GM19240 (cell line): ENCODE results near the gene SDS.

Experiments
- DNase-seq: peaks from one replicate; pipeline ENCODE4 v3.0.0; 2011; ENCODE audit warnings: low spot score; ENCODE audit not compliant: insufficient read length

Gene SDS

DNA sequence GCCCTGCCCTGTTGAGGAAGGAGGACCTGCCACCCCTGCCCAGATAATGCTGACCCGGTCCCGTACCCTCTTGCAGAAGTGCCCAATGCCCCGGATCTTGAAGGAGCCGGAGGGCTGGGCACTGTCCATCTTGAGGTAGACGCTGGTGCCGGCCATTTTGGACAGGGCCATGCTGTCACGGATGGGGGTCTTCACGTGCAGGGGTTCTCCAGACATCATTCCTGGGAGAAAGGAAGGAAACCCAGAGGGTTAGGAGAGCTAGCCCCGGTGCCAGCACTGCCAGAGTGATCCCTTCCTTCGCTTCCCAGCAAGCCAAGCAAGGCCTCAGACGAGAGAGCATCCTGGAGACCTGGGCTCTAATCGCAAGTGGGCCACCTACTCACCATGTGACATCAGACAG is 4.2 kb downstream of the SDS start:
- no peak for DNase-seq

DNA sequence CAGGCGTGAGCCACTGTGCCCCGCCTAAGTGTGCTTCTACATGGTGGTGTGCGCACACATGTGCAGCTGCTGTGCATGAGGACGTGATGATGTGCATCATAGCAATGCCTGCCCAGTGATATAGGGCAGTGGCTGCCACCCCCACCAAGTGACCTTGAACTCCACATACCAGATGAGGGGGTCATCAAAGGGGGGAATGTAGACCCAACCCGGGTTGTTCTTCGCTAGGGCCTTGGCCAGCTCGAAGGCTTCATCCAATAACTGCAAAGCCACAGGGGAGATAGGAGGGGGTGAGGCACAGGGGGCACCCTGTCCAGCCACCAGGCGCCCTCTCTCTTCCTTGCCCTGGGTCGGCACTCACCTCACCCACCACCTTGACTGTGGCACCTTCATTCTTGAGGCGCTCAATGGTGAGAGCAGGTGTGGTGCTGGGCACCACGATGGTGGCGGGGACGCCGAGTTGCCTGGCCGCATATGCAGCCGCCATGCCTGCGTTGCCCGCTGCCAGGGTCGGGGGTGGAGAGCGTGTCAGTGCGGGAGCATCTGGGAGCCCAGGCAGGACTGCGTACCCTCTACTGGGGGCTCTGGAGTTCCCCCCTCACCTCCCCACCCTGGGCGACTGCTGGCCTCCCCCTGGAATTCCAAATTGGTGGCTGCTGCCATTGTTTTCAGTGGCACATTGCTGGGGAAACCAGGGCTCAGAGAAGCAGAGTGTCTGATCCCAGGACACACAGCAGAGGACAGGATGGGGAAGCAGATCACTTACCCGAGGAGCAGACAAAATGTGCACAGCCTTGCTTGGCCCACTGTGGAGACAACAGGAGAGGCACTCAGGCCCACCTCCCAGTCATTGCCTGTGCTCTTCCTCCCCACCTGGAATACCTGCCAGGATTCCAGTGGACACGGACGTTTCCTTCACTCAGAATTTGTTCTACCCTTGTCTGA is 5.1 kb downstream of the SDS start:
- DNase-seq, result no peak

DNA sequence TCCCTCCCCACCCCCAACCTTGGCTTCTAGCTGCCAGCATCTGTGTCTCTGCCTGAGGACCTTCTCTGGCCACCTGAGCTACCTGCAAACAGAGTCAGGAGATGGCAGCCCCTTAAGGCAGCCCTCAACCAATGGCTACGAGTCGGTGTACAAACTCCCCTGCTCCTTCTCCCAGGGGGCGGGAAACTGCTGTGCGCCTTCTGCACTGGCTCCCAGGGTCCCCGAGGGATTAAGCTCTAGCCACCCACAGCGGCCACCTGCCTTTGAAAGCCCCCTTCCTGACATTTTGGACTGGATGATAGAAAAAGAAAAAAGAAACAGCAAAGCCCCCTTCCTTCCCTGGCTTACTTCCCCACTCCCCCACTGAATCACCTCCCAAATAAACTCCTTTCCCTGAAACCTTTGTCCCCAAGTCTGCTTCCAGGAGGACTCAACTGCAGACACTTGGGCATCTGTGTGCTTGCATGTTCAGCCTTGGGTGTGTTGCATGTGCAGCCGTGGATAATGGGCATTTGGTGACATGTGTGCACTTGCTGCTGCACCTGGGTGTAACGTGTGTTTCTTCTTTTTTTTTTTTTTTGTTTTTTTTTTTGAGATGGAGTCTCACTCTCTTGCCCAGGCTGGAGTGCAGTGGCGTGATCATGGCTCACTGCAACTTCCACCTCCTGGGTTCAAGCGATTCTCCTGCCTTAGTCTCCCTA is 6.0 kb downstream of the SDS start:
- DNase-seq, result no peak

DNA sequence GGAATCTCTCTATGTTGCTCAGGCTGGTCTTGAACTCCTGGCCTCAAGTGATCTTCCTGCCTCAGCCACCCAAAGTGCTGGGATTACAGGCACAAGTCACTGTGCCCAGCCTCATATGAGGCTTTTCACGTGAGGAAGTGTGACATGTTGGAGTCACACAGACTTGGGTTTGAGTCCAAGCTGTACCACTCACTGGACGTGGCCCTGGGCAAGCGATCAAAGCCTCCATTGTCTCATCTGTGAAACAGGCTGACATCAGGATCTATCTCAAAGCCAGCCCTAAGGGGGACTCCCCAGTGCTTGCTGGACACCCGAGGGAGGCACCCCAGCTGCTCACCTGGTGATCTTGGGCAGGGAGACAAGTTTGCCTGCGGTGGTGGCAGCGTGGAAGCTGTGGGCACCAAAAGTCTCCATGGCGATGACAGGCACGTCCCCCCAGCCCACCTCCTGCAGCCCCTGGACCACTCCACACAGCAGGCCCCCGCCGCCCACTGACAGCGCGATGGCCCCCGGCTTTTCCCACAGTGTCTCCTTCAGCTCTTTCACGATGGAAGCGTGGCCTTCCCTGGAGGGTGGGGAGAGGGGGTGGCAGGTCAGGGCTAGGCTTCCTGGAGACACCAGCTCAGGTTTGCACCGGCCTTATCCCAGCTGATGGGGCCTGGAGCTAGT is 6.7 kb downstream of the SDS start:
- no peak for DNase-seq

DNA sequence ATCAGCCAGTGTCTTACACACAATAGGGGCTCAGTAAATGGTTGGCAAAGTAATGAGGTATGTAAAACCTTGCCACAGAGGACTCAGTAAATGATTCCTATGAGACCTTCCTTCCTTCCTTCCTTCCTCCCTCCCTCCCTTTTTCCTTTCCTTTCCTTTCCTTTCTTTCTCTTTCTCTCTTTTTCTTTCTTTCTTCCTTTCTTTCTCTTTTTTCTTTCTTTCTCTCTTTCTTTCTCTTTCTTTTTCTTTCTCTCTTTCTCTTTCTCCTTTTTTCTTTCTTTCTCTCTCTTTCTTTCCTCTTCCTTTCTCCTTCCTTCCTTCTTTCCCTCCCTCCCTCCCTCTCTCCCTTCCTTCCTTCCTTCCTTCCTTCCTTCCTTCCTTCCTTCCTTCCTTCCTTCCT is 7.5 kb downstream of the SDS start:
- no peak for DNase-seq

DNA sequence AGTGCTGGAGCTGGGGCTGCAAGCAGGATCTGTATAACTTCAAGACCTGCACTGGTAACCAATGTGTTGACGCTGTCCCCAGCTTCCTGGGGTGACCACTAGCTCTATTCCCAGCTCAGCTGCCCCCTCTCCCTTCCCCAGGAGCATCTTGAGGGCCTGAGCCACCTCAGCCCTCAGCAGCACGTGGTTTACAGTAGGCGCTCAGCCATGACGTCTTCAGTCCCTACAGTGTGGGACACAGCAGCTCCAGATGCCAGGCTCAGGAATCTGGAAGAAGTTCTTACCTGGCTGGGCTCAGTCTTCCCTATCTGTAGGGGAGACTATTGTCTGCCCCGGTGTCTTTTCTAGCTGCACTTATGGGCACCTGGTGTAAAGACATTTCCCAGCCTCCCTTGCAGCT is 8.6 kb downstream of the SDS start:
- DNase-seq, result no peak

DNA sequence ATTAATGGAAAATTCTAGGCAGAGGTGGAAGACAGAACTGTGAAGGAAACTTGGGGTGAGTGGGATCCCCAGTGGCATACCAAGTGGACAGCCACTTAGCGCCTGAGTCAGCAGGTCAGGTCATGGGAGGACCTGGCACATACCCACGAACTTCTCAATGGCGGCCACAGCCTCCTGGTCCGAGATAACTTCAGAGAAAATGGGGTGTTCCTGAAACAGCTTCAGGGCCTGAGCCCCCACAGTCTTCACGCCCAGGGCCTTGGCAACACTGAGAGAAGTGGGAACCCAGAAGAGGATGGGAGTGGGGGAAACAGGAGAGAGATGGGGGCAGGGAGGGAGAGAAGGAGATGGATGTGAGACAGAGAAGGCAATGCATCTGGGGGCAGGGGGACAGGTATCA is 9.9 kb downstream of the SDS start:
- DNase-seq, result no peak

DNA sequence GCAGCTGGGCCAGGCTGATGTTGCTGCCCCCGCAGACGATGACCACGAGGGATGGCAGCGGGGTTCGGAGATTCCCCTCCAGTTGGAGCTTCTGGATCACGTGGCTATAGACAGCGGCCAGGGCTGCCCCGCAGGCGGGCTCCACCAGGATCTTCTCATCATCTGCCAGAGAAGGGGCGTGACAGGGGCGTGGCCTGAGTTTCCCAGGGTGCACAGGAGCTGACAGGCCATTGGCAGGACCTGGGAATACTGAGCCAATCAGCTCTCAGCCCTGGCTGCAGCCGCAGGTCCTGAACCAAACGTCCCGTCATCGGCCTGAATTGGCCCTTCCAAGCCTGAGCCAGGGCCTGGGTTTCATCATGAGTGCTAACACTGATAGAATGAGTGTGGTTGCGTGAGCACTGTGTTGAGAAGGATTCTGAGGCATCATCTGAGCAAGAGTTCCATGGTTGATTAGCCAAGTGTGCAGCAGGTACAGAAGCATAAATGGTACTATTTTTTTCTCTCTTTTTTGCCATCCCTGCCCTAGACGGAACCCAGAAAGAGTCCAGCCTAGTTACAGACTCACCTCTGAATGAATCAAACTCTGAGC is 10.6 kb downstream of the SDS start:
- peak; percentile 33 for DNase-seq

DNA sequence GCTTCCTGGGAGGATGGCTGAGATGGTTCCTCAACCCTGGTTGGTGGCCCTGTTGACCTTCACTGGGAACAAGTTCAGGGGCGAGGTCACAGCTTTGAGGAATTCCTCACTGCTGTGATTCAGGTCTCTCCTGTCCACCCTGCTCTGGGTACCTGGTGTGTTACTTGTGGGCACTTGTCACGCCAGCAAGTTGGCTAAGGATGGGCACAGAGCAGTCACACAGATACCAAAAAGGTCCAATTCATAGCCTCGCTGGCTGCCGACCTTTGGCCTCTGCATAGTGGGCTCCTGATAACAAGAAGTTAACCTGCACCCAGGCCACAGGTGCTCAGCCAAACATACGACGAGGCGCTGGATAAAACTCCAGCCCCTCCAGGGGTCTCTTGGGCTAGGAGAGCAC is 11.2 kb downstream of the SDS start:
- no peak for DNase-seq

DNA sequence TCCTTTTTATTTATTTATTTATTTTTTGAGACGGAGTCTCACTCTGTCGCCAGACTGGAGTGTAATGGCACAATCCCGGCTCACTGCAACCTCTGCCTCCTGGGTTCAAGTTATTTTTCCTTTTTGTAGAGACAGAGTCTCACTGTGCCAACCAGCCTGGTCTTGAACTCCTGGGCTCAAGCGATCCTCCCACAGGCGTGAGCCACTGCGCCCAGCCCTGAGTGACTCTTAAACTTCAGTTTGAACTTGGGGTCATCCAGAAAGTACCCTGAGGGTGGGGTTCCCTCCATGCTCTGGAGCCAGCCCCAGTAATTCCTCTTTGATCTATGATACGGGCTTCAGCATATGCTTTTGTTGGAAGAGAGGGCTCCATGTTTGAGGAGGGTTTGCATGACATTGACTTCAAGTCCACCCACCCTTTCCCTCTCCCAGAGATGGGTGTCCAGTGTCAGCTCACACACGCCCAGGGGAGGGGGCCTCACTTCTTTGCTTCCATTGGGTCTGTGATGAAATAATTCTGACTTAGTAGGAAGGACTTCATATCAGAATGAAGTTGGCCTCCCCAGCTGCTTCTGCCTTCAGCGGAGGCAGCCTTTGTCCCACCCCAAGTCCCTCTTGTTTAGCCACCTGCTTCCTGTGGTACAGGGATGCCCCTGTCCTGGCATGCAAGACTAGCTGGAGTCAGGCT is 11.9 kb downstream of the SDS start:
- DNase-seq, result no peak

DNA sequence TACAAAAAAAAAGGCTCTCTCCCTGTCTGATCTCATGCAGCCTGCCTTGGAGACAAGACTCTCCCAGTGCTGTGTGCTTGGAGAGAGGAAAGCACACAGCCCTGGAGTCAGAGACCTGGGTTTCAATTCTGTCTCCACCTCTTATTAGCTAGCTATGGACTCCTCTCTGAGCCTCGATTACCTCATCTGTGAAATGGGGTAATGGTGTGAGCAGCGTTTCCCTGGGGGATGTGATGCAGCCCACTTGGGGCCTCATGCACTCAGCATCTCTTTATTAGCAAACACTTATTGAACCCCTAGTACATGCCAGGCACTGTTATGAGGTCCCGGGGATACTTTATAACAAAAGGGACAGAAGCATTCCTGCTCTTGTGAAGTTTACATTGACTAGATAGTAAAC is 12.5 kb downstream of the SDS start:
- no peak for DNase-seq

DNA sequence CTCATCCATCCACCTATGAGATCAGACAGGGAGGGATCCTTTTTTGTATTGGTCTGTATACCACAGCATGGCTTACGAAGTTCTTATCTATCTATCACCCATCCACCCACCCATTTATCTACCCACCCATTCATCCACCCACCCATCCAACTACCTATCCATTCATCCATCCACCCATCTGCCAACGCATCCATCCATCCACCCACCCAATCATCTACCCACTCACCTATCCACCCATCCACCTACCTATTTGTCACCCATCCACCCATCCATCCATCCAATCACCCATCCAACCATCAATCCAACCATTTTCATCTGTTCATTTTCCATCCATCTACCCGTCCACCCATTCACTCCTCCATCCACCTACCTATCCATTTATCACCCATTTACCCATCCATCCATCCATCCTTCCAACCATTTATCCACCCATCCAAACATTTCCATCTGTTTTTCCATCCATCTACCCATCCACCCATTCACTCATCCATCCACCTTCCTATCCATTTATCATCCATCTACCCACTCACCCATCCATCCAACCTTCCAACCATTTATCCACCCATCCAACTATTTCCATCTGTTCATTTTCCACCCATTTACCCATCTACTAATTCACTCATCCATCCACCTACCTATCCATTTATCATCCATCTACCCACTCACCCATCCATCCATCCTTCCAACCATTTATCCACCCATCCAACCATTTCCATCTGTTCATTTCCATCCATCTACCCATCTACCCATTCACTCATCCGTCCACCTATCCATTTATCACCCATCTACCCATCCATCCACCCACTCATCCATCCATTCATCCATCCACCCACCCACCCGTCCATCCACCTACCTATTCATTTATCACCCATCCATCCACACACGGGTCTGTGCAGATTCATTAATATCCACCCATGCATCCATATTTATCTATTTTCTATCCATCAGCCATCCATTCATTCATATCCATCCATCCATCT is 13.3 kb downstream of the SDS start:
- no peak for DNase-seq

DNA sequence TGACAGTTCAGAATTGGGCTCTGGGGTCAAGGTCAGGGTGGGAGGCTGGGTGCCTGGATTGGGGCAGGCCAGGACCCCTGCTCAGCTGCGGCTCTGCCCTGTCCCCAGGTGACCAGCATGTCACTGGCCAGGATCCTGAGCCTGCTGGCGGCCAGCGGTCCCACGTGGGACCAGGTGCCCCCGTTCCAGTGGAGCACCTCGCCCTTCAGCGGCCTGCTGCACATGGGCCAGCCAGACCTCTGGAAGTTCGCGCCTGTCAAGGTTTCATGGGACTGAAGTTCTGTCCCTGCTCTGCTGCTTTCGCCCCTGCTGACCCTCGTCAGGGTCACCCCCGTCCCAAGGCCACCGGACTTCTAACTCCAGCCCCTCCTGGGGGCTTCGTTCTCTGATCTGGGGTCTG is 15.3 kb downstream of the SDS start:
- DNase-seq, result no peak

DNA sequence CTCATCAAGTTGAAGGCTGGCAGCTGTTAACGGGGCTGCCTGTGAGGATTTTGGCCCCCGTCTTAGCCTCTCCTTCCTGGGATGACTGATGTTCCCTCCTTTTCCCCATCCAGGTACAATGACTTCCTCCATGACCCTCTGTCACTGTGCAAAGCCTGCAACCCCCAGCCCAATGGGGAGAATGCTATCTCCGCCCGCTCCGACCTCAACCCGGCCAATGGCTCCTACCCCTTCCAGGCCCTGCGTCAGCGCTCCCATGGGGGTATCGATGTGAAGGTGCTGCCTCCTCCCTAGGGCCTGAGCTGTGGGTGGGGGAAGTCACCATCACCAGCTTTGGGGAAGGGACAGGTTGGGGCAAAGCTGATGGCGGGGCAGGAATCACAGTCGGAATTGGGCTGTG is 16.1 kb downstream of the SDS start:
- DNase-seq, result no peak

DNA sequence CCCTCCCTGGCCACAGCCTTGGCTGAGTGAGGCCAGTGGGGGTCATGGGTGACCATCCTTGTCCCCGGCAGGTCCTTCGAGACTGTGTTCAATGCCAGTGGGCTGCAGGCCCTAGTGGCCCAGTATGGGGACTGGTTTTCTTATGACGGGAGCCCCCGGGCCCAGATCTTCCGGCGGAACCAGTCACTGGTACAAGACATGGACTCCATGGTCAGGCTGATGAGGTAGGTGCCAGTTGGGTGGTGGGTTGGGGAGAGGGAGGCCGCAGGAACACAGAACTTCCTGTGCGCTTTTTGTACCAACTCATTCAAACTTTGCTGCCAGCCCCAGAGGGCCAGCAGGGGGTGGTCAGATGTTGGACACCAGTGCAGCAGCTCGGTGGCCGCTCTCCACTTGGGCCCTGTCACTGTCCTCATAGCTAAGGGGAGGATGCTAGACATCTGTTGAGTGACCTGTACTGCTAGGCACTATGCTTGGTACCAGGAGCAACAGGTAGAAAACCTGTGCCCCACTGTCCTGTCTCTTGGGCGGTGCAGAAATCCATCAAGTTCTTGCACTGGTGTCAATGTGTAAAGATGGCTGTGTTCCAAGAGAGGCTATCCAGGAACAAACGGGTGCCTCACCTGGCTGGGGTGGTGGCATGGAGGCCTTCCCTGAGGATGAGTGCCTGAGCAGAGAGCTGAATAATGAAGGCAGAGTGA is 16.7 kb downstream of the SDS start:
- DNase-seq, result no peak

DNA sequence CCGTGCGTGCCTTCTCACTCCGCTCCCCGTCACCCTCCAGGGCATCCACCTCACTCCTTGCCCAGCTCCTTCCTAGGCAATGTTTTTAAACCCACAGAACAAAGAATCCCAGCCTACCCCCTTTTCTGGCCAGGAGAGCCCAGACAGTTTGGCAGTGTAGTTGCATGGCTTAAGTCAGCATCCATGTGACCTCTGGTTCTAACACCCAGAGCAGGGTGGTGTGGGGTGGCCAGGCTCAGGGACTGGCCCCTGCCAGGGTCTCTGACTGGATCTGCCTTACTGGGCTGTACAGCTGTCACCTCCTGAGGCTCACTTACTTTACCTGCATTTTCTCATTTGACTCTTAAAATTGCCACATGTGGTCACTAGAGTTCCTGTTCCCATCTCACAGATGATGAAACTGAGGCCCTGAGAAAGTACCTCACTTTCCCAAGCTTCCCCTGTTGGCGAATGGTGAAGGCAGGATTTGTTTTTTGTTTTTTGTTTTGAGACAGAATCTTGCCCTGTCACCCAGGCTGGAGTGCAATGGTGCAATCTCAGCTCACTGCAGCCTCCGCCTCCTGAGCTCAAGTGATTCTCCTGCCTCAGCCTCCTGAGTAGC is 18.3 kb downstream of the SDS start:
- no peak for DNase-seq

DNA sequence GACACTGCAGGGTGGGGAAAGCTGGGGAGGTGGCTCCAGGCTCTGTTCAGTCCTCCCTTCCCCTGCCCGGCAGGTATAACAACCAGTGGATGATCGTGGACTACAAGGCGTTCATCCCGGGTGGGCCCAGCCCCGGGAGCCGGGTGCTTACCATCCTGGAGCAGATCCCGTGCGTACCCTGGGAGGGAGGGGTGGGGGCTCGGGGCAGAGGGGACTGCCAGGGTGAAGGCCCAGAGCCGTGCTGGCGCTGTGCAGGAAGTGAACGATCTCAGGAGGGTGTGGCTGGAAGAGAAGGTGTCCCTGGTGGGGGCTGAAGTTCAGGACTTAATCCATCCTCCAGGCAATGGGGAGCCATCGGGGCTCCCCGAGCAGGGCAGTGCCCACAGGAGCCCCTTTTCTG is 18.9 kb downstream of the SDS start:
- no peak for DNase-seq

DNA sequence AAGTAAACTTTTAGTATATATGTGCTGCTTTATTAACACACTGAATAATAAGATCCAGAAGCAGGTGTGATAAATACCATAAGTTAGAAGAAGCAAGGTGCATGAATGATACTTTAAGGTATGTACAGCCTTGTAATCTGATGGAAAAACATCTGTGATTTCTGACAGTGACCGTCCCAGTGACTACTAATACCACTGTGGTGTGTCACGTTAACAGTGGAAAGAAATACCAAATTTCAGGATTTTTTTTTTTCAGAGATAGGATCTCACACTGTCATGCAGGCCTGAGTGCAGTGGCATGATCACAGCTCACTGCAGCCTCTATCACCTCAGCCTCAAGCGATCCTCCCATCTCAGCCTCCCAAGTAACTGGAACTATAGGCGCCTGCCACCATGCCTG is 21.5 kb downstream of the SDS start:
- no peak for DNase-seq

DNA sequence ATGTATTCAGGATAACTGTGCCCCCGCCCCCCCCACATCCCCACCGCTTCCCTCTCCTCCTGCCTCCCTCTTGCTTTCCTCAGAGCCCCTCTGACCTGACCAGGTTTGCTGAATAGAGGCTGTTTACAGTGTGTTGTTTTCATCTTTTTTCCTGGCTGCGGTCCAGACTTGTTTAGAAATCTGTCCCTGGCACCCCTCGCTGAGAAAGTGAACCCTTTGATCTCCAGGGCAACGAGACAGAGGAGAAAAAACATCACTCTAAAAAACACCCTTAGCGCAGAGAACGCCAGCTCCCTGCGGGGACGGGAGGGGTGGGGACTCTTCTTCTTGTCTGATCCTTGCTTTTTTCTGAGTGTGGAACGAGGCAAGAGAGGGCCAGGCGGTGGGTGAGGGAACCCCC is 22.5 kb downstream of the SDS start:
- DNase-seq, result no peak
